Activated naive CD4-positive, alpha-beta T cell treated with anti-CD3 and anti-CD28 coated beads, Interleukin-2, amount 50 U/mL, for 24 hours (primary cell): Measurements from ENCODE around the gene EPHA2.
"Not testable (repeated sequence)": the region's sequence is repeated elsewhere in the genome, so short reads cannot be mapped to it uniquely, and the experiment has no call there.

ENCODE experiments used
- H3K27ac Mint-ChIP-seq: one replicate; pipeline ENCODE4 v1.8.0; 2021; ENCODE audit warnings: mild to moderate bottlenecking, mixed read lengths
- H3K27me3 Mint-ChIP-seq: one replicate; pipeline ENCODE4 v1.8.0; 2021; ENCODE audit warnings: mixed read lengths
- H3K36me3 Mint-ChIP-seq: one replicate; pipeline ENCODE4 v1.8.0; 2021; ENCODE audit warnings: mixed read lengths
- H3K4me1 Mint-ChIP-seq: one replicate; pipeline ENCODE4 v1.8.0; 2021; ENCODE audit warnings: mixed read lengths
- H3K4me3 Mint-ChIP-seq: one replicate; pipeline ENCODE4 v1.8.0; 2021; ENCODE audit warnings: mild to moderate bottlenecking, mixed read lengths
- H3K9me3 Mint-ChIP-seq: one replicate; pipeline ENCODE4 v1.8.0; 2021; ENCODE audit warnings: mixed read lengths

The EPHA2 gene

DNA sequence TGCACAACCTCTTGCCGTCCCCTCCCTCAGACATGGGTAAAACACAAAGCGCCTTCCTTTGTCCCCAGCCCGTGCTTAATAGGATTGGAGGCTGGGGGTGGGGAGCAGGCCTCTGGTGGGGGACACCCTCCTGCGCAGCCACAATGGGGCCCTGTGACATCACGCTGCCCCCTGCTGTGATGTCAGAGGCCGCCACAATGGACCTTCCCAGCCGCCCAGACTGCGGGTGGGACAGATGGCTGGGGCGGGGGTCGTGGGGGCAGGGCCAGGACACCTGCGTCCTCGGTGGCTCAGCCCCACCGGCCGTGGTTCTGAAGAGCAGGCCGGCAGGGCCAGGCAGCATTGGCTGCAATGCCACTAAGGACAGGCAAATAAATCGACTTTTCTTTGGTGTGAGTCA lies 39.9 kb downstream of the EPHA2 start:
- Mint-ChIP-seq H3K27ac (no peak overlapping the region), H3K4me3 (no peak overlapping the region), H3K9me3 (no peaks in the 10 kb centered on the region), H3K36me3 (no peaks in the 10 kb centered on the region), H3K4me1 (no peaks in the 10 kb centered on the region), H3K27me3 (no peaks in the 10 kb centered on the region)

DNA sequence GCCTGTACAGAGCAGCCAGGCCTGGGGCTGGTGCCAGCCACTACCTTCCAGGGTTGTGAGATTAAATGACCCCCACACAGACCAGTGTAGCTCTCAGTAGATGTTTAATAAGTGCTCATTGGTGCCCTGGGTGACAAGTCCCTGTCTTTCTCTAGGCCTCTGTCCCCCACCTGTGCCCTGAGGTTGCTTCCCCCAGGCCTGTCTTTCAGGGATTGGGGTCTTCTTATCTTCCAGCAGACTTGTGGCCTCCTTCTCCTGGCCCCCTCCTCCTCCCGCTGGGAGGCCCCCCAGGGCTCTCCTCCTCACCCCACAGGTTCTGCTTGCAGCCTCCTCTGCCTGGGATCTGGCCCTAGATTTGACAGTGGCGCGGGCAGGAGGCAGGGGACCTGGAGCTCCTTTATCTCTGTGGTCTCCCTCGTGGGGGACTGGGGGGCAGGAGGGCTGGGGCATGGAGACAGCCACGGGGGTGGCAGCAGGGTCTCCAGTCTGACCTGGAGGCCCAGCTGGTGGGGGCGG lies 40.3 kb downstream of the EPHA2 start:
- Mint-ChIP-seq H3K4me3 (no peak overlapping the region), H3K27me3 (no peaks in the 10 kb centered on the region), H3K27ac (no peak overlapping the region), H3K4me1 (no peaks in the 10 kb centered on the region), H3K36me3 (no peaks in the 10 kb centered on the region), H3K9me3 (no peaks in the 10 kb centered on the region)

GRCh38 chr1:16114527-16115467 lies 41.1 kb downstream of the EPHA2 start:
- no peaks in the 10 kb centered on the region for H3K36me3 Mint-ChIP-seq
- no peak overlapping the region for H3K4me3 Mint-ChIP-seq
- no peaks in the 10 kb centered on the region for H3K9me3 Mint-ChIP-seq
- peaks cover 4% of the 10 kb centered on the region for H3K27me3 Mint-ChIP-seq
- no peaks in the 10 kb centered on the region for H3K4me1 Mint-ChIP-seq
- no peak overlapping the region for H3K27ac Mint-ChIP-seq

DNA sequence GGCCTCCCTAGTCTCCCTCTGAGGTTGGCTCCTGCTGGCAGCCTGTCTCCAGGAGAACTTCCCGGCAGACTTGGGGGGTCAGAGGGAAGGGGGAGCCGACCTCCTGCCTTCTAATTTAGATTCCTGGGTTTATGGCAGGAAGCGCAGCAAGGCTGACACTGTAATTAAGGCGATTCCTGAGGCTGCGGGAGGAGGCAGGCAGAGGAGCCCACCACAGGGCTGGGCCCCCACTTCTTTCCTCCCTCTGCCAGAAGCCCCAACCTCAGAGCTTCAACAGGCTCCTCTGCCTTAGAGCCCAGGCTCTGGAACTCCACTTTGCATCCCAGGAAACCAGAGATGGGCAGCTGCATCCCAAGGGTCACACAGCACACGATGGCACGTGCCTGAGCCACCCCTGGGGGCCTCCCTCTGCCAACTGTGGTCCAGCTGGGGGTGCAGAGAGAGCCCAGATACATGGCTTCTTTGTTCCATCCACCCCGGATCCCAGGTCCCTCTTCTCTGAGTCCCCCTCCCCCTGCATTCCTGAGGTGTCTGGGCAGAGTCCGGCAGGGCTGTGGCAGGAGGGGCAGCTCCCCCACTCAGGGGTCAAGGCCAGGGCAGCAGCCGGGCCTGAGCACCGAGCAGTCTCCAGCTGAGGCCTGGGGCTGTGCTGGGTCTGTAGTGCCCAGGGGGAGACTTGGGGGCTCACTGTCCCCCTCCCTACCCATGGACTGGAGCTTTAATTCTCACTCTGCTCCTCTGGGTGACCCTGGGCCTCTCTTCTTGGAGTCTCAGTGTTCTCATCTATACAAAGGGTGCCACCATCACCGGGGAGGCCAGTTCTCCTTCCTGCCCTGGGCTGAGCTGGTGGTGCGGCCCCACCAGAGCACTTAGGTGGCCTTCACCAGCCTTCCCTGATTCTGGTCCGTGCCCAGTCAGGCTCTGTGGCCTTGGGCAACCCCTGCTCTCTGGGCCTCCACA lies 43.0 kb downstream of the EPHA2 start:
- no peaks in the 10 kb centered on the region for H3K4me1 Mint-ChIP-seq
- no peak overlapping the region for H3K4me3 Mint-ChIP-seq
- peaks cover 4% of the 10 kb centered on the region for H3K27me3 Mint-ChIP-seq
- no peaks in the 10 kb centered on the region for H3K9me3 Mint-ChIP-seq
- H3K27ac Mint-ChIP-seq = no peak overlapping the region
- peaks cover 2% of the 10 kb centered on the region for H3K36me3 Mint-ChIP-seq

DNA sequence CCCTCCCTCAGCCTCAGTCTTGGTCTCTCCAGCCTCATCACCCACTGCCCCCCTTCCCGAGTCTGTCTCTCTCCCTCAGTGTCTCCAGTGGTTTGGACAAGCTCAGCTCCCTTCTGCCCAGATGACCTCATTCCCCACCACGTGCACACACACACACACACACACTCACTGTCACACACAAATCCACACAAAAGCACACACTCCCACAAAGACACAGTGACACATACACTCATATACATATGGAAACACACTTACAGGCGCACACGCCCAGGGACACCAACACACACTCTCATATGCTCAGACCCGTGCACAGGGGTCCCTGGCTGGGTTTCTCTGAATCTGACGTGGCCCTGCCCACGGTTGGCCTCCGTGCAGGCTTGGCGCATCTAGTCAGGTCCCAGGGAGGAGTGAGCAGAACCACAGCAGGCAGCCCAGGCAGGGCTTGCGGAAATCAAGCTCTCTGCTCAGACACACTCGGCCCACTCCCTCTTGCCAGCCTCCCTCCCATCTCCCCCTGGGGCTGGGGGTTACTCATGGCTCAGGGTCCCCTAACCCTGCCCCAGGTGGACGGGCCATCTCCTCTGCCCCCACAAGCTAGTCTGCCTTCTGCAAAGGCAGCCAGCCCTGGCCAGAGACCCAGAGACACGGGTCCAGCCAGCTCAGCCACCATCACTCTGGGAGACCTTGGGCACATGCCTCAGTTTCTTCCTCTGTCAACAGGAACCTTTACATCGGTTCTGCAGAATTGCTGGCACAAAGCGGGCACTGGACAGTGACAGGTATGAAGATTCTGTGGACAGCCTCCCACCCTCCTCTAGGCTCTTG lies 43.9 kb downstream of the EPHA2 start:
- Mint-ChIP-seq H3K9me3 (no peaks in the 10 kb centered on the region), H3K27ac (no peak overlapping the region), H3K4me3 (no peak overlapping the region), H3K27me3 (peaks cover 6% of the 10 kb centered on the region), H3K4me1 (no peaks in the 10 kb centered on the region), H3K36me3 (peaks cover 2% of the 10 kb centered on the region)

- Mint-ChIP-seq H3K27ac (no peak overlapping the region), H3K36me3 (peaks cover 2% of the 10 kb centered on the region), H3K4me3 (no peak overlapping the region), H3K9me3 (no peaks in the 10 kb centered on the region), H3K4me1 (no peaks in the 10 kb centered on the region), H3K27me3 (peaks cover 6% of the 10 kb centered on the region)
Observed at GRCh38 chr1:16110884-16111283, 45.0 kb downstream of the EPHA2 start.

GRCh38 chr1:16110456-16110855 lies 45.4 kb downstream of the EPHA2 start:
- Mint-ChIP-seq H3K4me3 (no peak overlapping the region), H3K27me3 (peaks cover 6% of the 10 kb centered on the region), H3K27ac (no peak overlapping the region), H3K9me3 (no peaks in the 10 kb centered on the region), H3K4me1 (no peaks in the 10 kb centered on the region), H3K36me3 (peaks cover 2% of the 10 kb centered on the region)

GRCh38 chr1:16109571-16109970 lies 46.3 kb downstream of the EPHA2 start:
- H3K9me3 Mint-ChIP-seq = no peaks in the 10 kb centered on the region
- H3K27me3 Mint-ChIP-seq = peaks cover 6% of the 10 kb centered on the region
- H3K4me1 Mint-ChIP-seq = no peaks in the 10 kb centered on the region
- no peak overlapping the region for H3K4me3 Mint-ChIP-seq
- H3K27ac Mint-ChIP-seq = no peak overlapping the region
- H3K36me3 Mint-ChIP-seq = peaks cover 2% of the 10 kb centered on the region

DNA sequence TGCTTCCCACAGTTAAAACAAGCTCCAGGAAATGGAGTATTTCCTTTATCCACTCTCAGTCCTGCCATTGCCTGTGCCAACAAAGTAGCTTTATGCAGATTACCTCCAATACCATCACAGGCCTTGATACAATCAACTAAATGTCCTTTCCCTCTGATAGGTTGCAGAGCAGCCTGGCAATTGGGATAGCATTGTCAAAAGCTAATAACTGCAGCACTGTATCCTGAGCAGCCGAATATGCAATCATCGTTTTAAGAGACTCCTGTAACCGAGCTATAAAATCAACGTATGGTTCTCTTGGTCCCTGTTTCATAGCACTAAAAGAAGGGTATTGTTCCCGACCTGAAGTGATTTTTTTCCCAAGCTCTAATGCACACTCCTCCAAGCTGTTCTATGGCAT lies 48.8 kb downstream of the EPHA2 start:
- not testable (repeated sequence) for H3K4me1 Mint-ChIP-seq, H3K27ac Mint-ChIP-seq, H3K27me3 Mint-ChIP-seq, H3K9me3 Mint-ChIP-seq, H3K4me3 Mint-ChIP-seq, H3K36me3 Mint-ChIP-seq

GRCh38 chr1:16101623-16102022 lies 54.2 kb downstream of the EPHA2 start:
- Mint-ChIP-seq H3K36me3 (no peaks in the 10 kb centered on the region), H3K9me3 (no peaks in the 10 kb centered on the region), H3K4me3 (no peak overlapping the region), H3K4me1 (no peaks in the 10 kb centered on the region), H3K27me3 (no peaks in the 10 kb centered on the region), H3K27ac (no peak overlapping the region)

DNA sequence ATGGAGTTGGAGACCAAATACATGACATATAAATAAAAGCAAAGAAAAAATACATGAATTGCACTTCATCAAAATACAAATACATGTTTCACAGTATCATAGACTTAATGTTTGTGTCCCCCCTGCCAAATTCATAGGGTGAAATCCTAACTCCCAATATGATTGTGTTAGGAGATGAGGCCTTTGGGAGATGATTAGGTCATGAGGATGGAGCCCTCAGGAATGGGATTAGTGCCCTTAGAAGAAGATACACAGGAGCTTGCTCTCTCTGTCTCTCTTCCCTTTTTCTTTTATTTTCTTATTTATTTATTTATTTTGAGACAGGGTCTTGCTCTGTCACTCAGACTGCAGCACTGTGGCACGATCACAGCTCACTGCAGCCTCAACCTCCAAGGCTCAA lies 56.5 kb downstream of the EPHA2 start:
- Mint-ChIP-seq H3K4me1 (no peaks in the 10 kb centered on the region), H3K9me3 (no peaks in the 10 kb centered on the region), H3K27me3 (no peaks in the 10 kb centered on the region), H3K4me3 (no peak overlapping the region), H3K27ac (no peak overlapping the region), H3K36me3 (no peaks in the 10 kb centered on the region)

- H3K27ac Mint-ChIP-seq = no peak overlapping the region
- no peaks in the 10 kb centered on the region for H3K27me3 Mint-ChIP-seq
- H3K4me3 Mint-ChIP-seq = no peak overlapping the region
- H3K4me1 Mint-ChIP-seq = no peaks in the 10 kb centered on the region
- no peaks in the 10 kb centered on the region for H3K9me3 Mint-ChIP-seq
- H3K36me3 Mint-ChIP-seq = no peaks in the 10 kb centered on the region
Observed at GRCh38 chr1:16095447-16095846, 60.4 kb downstream of the EPHA2 start.

DNA sequence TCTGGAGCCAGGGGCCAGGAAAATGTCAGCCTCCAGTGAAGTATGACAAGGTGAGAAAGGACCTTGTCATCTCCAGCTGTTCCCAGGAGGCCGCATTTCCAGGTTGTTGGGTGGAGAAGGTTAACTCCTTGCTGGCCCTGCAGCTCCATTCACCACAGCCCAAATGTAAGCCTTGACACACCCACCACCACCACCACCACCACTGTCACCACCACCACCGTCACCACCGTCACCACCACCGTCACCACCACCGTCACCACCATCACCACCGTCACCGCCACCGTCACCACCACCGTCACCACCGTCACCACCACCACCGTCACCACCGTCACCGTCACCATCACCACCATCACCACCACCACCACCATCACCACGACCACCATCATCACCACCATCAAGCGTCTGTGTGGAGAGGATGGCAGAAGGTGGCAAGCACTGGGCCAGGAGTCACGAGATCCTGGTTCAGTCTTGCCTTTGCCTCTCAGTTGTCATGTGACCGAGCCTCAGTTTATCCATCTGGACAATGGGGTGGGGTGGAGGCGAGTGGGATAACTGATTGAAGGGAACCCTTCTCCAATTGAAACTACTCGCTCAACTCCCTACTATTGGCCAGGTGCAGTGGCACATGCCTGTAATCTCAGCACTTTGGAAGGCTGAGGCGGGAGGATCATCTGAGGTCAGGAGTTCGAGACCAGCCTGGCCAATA lies 61.3 kb downstream of the EPHA2 start:
- Mint-ChIP-seq H3K36me3 (no peaks in the 10 kb centered on the region), H3K4me3 (no peak overlapping the region), H3K4me1 (no peaks in the 10 kb centered on the region), H3K27me3 (no peaks in the 10 kb centered on the region), H3K9me3 (no peaks in the 10 kb centered on the region), H3K27ac (no peak overlapping the region)

DNA sequence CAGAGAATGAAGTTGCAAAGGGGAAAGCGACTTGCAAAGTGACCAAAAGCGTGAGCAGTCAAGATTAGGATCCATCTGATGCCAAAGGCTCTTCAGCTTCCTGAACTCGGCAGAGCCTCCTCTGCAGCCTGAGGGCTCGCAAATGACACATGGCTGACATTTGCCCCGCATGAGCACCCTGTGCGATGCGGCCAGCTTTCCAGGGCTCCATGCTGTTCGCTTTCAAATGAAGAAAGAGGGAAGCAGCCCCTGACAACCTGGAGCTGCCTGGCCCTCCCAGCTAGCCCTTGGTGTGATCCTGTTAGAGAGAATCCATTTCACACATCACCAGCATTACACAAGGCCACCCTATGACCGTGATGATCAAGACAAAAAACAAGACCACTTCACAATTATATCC lies 62.3 kb downstream of the EPHA2 start:
- Mint-ChIP-seq H3K27ac (no peak overlapping the region), H3K4me1 (no peaks in the 10 kb centered on the region), H3K36me3 (no peaks in the 10 kb centered on the region), H3K27me3 (no peaks in the 10 kb centered on the region), H3K9me3 (no peaks in the 10 kb centered on the region), H3K4me3 (no peak overlapping the region)
